ENCODE measurements around the gene TMEM240.

GRCh38 chr1:1491601-1492000, 48.8 kb downstream of the TMEM240 start:
- TF ChIP-seq, protein P1, sequence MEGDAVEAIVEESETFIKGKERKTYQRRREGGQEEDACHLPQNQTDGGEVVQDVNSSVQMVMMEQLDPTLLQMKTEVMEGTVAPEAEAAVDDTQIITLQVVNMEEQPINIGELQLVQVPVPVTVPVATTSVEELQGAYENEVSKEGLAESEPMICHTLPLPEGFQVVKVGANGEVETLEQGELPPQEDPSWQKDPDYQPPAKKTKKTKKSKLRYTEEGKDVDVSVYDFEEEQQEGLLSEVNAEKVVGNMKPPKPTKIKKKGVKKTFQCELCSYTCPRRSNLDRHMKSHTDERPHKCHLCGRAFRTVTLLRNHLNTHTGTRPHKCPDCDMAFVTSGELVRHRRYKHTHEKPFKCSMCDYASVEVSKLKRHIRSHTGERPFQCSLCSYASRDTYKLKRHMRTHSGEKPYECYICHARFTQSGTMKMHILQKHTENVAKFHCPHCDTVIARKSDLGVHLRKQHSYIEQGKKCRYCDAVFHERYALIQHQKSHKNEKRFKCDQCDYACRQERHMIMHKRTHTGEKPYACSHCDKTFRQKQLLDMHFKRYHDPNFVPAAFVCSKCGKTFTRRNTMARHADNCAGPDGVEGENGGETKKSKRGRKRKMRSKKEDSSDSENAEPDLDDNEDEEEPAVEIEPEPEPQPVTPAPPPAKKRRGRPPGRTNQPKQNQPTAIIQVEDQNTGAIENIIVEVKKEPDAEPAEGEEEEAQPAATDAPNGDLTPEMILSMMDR (IDR thresholded peaks at IDR 0.05), result no peak
- no peak for TF ChIP-seq POLR2A (IDR thresholded peaks at IDR 0.05)

Measured in adrenal gland (tissue), 5 donors.